T-cell (primary cell): ENCODE results near the gene CYB5A. TPM values are rescaled to one million over a fixed set of nuclear protein-coding genes. Genes with fewer than 3 reads are reported as not detected.

Source experiments
- ATAC-seq, 4 experiments: fragments of 200-7000 bp in 3 of 4; fragments of 150-1000 bp in 1 of 4; cut with Tn5 transposase; replicated peaks in 1 of 4; 1 replicate in 3 of 4; 2 replicates in 1 of 4; pipeline ENCODE4 v1.10.0; 2021; ENCODE audit warnings: moderate library complexity in 3 of 4, mild to moderate bottlenecking in 2 of 4, moderate number of reproducible peaks in 1 of 4
- CTCF ChIA-PET, 2 donors: fragments of 300-600 bp; sonication (Branson Sonifier 250); formaldehyde crosslinking; loops; one replicate each; lab custom pipeline; 2022; ENCODE audit warnings: antibody characterized with exemption in 2 of 2; lab: Charles Lee
- POLR2A ChIA-PET, 2 donors: fragments of 300-600 bp; sonication (Branson Sonifier 250); formaldehyde crosslinking; loops; one replicate each; lab custom pipeline; 2022; ENCODE audit warnings: antibody characterized with exemption in 2 of 2; lab: Charles Lee
- DNase-seq, 35 experiments: peaks; one replicate each; pipeline versions ENCODE4 v3.0.0 to v3.0.0-alpha.2; 2013 to 2023
- H3K27ac ChIP-seq: one replicate; pipeline ENCODE4 v1.5.1; 2013; ENCODE audit warnings: low read length
- H3K27me3 ChIP-seq, 2 experiments: replicated peaks in 1 of 2; 1 replicate in 1 of 2; 2 replicates in 1 of 2; pipeline versions ENCODE4 v1.6.1 to v1.7.0; 2013; ENCODE audit warnings: low read length in 1 of 2, mixed read lengths in 1 of 2; ENCODE audit not compliant: control insufficient read depth in 2 of 2, insufficient read depth in 2 of 2; ENCODE audit errors: extremely low read depth in 1 of 2
- H3K36me3 ChIP-seq, 2 donors: 1 replicate in 1 of 2; 2 replicates in 1 of 2; pipeline versions ENCODE4 v1.6.1 to v1.7.0; 2013; ENCODE audit warnings: low read length in 1 of 2; ENCODE audit not compliant: control insufficient read depth in 2 of 2, insufficient read depth in 1 of 2; ENCODE audit errors: extremely low read depth in 1 of 2
- H3K4me1 ChIP-seq, 2 experiments: 1 replicate in 1 of 2; 2 replicates in 1 of 2; pipeline versions ENCODE4 v1.6.1 to v1.7.0; 2013; ENCODE audit warnings: low read length in 2 of 2, mixed read lengths in 1 of 2; ENCODE audit not compliant: insufficient read depth in 2 of 2, control insufficient read depth in 1 of 2; ENCODE audit errors: extremely low read depth in 1 of 2
- H3K4me3 ChIP-seq, 2 donors: 1 replicate in 1 of 2; 2 replicates in 1 of 2; pipeline versions ENCODE4 v1.5.1 to v1.7.0; 2013; ENCODE audit warnings: mild to moderate bottlenecking in 2 of 2, low read length in 1 of 2, moderate library complexity in 1 of 2; ENCODE audit not compliant: control insufficient read depth in 1 of 2; ENCODE audit errors: extremely low read depth in 1 of 2
- H3K9me3 ChIP-seq: 2 replicates; pipeline ENCODE4 v1.7.0; 2013
- H3K27ac Mint-ChIP-seq, 2 donors: one replicate each; pipeline ENCODE4 v1.8.0; 2020 to 2021; ENCODE audit warnings: mild to moderate bottlenecking in 2 of 2, mixed read lengths in 2 of 2
- H3K27me3 Mint-ChIP-seq, 2 donors: one replicate each; pipeline ENCODE4 v1.8.0; 2021 to 2022; ENCODE audit warnings: mixed read lengths in 2 of 2
- H3K36me3 Mint-ChIP-seq: one replicate; pipeline ENCODE4 v1.8.0; 2021; ENCODE audit warnings: mixed read lengths
- H3K4me1 Mint-ChIP-seq, 3 donors: one replicate each; pipeline ENCODE4 v1.8.0; 2020 to 2022; ENCODE audit warnings: mixed read lengths in 3 of 3, mild to moderate bottlenecking in 1 of 3
- H3K4me3 Mint-ChIP-seq, 3 donors: one replicate each; pipeline ENCODE4 v1.8.0; 2020 to 2022; ENCODE audit warnings: mild to moderate bottlenecking in 3 of 3, mixed read lengths in 3 of 3, moderate library complexity in 3 of 3
- H3K9me3 Mint-ChIP-seq, 3 donors: one replicate each; pipeline ENCODE4 v1.8.0; 2020 to 2022; ENCODE audit warnings: mixed read lengths in 3 of 3
- WGBS: methylation state at CpG from one replicate; pipeline ENCODE4 v1.1.5; 2013; ENCODE audit warnings: missing lambda C conversion rate; ENCODE audit not compliant: insufficient coverage; 5-methylcytosine and 5-hydroxymethylcytosine counted together
- total RNA-seq, 35 experiments: library from RNA in 6 of 35; stranded (reverse) in 6 of 35; fragments of 120-200 nt in 1 of 35; gene quantifications; one replicate each; pipeline versions ENCODE4 v1.2.1 to v1.2.4 and lab custom pipeline; 2013 to 2026

The CYB5A gene
- total RNA-seq, 5 donors from 2014 or later (not counting 1 experiment from before 2014, with no cell fraction given) = 14.4 to 28.8 (median 25.1) TPM

DNA sequence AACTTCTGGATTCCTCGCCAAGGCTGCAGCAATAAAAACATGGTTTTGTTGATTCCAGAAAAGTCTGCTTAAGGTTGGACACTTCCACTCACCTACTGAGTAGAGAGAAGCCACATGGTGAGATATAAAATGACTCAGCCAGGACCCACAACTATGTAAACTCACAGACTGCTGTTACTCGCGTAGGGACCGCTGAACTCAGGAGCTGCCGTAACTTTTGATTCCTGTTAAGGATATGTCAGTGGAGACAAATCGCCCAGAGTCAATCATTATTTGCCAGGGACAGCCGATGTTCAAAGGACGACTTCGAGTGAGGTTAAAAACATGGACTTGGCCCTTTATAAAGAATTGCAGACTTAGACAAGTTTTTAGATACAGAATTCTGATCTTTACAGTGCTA is 25.6 kb downstream of the CYB5A start:
- Mint-ChIP-seq H3K9me3 (no peaks in the 10 kb centered on the region), H3K36me3 (peaks cover 19% of the 10 kb centered on the region), H3K4me1 (peaks cover 2 to 7% (median 3%) of the 10 kb centered on the region in 3 donors), H3K27me3 (no peaks in the 10 kb centered on the region), H3K4me3 (no peak overlapping the region), H3K27ac (no peak overlapping the region)
- 75% methylated on average over 4 of the region's 9 CpGs for WGBS
- no peak for DNase-seq
- Histone ChIP-seq H3K36me3 (peaks cover 7 to 9% of the 10 kb centered on the region in 2 donors), H3K4me3 (no peak overlapping the region), H3K9me3 (no peaks in the 10 kb centered on the region), H3K4me1 (no peaks in the 10 kb centered on the region), H3K27ac (no peak overlapping the region), H3K27me3 (no peaks in the 10 kb centered on the region)
- ATAC-seq = no peak
- ChIA-PET POLR2A (interaction anchor here in 1 of 2 donors (0.7 kb wide), 1 partner anchor 42 kb away, joined by 4 read pairs; no protein-coding TSS in a partner anchor), CTCF (no interaction called here)

DNA sequence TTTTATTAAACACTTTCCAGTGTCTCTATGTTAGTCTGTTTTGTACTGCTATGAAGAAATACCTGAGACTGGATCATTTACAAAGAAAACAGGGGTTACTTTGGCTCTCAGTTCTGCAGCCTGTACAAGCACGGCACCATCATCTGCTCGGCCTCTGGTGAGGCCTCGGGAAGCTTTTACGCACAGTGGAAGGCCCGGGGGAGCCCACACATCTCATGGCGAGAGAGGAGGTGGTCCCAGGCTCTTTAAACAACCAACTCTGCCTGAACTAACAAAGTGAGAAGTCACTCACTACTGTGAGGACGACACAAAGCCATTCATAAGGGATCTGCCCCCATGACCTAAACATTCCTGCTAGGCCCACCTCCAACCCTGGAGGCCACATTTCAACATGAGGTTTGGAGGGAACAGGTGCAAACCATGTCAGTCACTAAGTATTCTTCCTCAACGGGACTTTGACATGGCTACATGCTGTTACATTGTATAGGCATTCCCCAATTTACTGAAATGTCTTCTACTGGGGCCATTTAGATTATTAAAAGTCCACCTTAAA is 26.1 kb downstream of the CYB5A start:
- no peak for ATAC-seq

DNA sequence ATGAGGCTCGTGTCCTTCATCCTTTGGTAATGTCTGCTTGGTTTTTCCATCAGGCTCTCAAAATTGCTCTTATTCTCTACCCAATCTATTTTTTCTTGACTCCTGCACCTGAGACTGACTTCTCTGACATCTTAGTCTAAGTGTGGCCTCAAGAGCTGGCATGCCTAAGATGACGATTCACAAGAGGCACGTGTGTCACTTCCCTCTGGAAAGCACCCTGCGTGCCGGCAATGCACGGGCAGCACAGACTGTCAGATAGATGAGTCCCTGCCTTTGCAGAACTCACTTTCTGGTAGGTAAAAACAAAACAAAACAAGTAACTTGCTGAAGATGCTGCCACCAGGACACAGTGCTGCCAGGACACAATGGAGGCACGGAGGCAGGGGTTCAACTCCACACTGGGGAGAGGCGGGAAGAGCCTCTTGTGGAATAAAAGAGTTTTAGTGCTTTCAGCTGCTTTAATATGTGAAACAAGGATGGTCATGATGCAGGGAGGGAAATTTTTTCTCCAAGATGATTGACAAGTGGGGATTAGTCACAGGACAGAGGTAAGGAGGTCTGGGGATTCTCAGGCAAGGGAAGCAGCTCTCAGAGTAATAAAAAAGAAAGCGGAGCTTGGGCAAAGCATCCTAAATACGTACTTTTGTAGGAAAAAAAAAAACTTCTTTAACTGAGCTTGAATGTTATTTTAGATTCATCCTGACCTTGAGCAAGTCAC is 27.3 kb downstream of the CYB5A start:
- H3K4me3 Mint-ChIP-seq = no peak overlapping the region
- H3K36me3 ChIP-seq = peaks cover 7 to 11% of the 10 kb centered on the region in 2 donors
- H3K27ac ChIP-seq = no peak overlapping the region

More for the DNA sequence above, 26.1 kb downstream of the CYB5A start:
- H3K4me3 Mint-ChIP-seq = no peak overlapping the region
- no peaks in the 10 kb centered on the region for H3K27me3 ChIP-seq
- no peaks in the 10 kb centered on the region for H3K4me1 ChIP-seq
- no peaks in the 10 kb centered on the region for H3K9me3 ChIP-seq
- CTCF ChIA-PET = no interaction called here
- WGBS = 92% methylated on average over 6 of the region's 8 CpGs
- no peak overlapping the region for H3K27ac Mint-ChIP-seq
- peaks cover 7 to 11% of the 10 kb centered on the region in 2 donors for H3K36me3 ChIP-seq
- no peak overlapping the region for H3K27ac ChIP-seq
- DNase-seq = no peak
- POLR2A ChIA-PET = no interaction called here
- no peaks in the 10 kb centered on the region for H3K27me3 Mint-ChIP-seq
- H3K9me3 Mint-ChIP-seq = no peaks in the 10 kb centered on the region
- no peak overlapping the region for H3K4me3 ChIP-seq
- peaks cover 2 to 7% (median 3%) of the 10 kb centered on the region in 3 donors for H3K4me1 Mint-ChIP-seq
- peaks cover 20% of the 10 kb centered on the region for H3K36me3 Mint-ChIP-seq

DNA sequence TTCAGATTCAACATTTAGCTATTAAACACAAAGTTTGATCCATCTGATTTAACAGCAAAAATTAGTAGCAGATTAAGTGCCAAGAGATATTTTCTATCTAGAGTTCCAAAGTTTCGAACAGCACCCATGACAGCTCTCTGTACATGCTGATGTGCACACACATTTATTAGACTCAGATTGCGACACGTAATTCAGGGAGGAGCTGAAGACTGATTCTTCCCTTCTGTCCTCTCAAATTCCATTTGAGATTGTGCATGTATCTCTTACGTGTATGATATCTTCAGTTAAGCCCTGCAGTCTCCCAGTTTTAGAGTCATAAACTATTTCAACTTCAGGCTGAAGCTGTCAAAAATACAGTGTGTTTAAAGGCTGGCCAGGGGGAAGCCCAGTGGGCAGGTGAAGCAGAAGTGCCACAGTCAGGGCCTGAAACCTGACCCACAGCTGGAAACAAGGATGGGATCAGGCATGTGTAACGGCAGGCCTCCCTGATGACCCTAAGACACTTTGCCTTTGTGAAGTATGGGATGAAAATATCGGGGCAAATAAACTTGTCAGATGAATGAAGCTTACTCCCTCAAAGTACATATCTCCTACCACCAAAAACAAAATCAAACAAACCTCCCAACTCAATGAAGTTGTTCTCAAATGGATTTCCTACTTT is 30.6 kb downstream of the CYB5A start:
- no peaks in the 10 kb centered on the region for H3K4me1 ChIP-seq
- H3K36me3 Mint-ChIP-seq = peaks cover 33% of the 10 kb centered on the region

More for the DNA sequence above, 27.3 kb downstream of the CYB5A start:
- H3K4me3 ChIP-seq = no peak overlapping the region
- no peak overlapping the region for H3K27ac Mint-ChIP-seq
- whole genome bisulfite sequencing = 65% methylated on average over 6 of the region's 10 CpGs
- CTCF ChIA-PET = interaction anchor here in 1 of 2 donors (0.7 kb wide), 1 partner anchor 287 kb away, joined by 5 read pairs; no protein-coding TSS in a partner anchor
- POLR2A ChIA-PET = interaction anchor here in 1 of 2 donors (0.6 kb wide), 1 partner anchor 1025 kb away, joined by 12 read pairs; no protein-coding TSS in a partner anchor
- no peak for ATAC-seq
- H3K27me3 Mint-ChIP-seq = no peaks in the 10 kb centered on the region
- DNase-seq = no peak
- H3K36me3 Mint-ChIP-seq = peaks cover 22% of the 10 kb centered on the region
- H3K9me3 Mint-ChIP-seq = no peaks in the 10 kb centered on the region
- no peaks in the 10 kb centered on the region for H3K9me3 ChIP-seq
- no peaks in the 10 kb centered on the region for H3K27me3 ChIP-seq
- no peaks in the 10 kb centered on the region for H3K4me1 ChIP-seq
- peaks cover 1 to 4% (median 2%) of the 10 kb centered on the region in 3 donors for H3K4me1 Mint-ChIP-seq

DNA sequence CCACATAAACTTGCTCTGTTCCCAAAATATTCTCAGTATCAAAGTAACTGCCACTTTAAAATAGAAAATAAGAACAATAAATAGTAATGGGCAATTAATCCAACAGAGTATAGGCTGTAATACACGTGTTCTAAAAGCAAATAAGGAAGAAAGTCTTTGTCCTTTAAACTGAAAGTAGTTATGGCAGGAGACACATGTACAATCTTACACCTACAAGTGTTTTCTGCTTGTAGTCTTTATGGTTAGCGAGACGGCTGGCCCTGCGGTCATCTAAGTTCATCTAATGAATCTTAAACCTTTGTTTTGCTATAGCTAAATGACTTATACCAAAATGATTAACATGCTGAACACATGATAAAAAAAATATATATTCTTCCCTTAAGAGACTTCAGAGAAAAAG is 32.4 kb downstream of the CYB5A start:
- Mint-ChIP-seq H3K27me3 (no peaks in the 10 kb centered on the region), H3K4me3 (no peak overlapping the region), H3K27ac (no peak overlapping the region), H3K36me3 (peaks cover 30% of the 10 kb centered on the region), H3K4me1 (no peaks in the 10 kb centered on the region), H3K9me3 (no peaks in the 10 kb centered on the region)
- ChIA-PET CTCF (interaction anchor here in 1 of 2 donors (0.5 to 1.1 kb wide), 2 partner anchors 65 to 83 kb away, joined by 4 read pairs; no protein-coding TSS in a partner anchor), POLR2A (no interaction called here)
- Histone ChIP-seq H3K9me3 (no peaks in the 10 kb centered on the region), H3K27ac (no peak overlapping the region), H3K36me3 (peaks cover 10 to 18% of the 10 kb centered on the region in 2 donors), H3K4me3 (no peak overlapping the region), H3K4me1 (no peaks in the 10 kb centered on the region), H3K27me3 (no peaks in the 10 kb centered on the region)
- WGBS = no CpG with 5 or more reads among the region's 4 CpGs
- no peak for ATAC-seq
- DNase-seq = no peak

More for the DNA sequence above, 30.6 kb downstream of the CYB5A start:
- H3K27me3 Mint-ChIP-seq = no peaks in the 10 kb centered on the region
- Histone ChIP-seq H3K27ac (no peak overlapping the region), H3K36me3 (peaks cover 10 to 18% of the 10 kb centered on the region in 2 donors), H3K9me3 (no peaks in the 10 kb centered on the region), H3K27me3 (no peaks in the 10 kb centered on the region), H3K4me3 (no peak overlapping the region)
- H3K4me3 Mint-ChIP-seq = no peak overlapping the region
- no peaks in the 10 kb centered on the region for H3K9me3 Mint-ChIP-seq
- H3K4me1 Mint-ChIP-seq = no peaks in the 10 kb centered on the region
- ATAC-seq (no peak), DNase-seq (no peak)
- no peak overlapping the region for H3K27ac Mint-ChIP-seq
- ChIA-PET CTCF (interaction anchor here in 1 of 2 donors (0.6 kb wide), 1 partner anchor 220 kb away, joined by 3 read pairs; no protein-coding TSS in a partner anchor), POLR2A (no interaction called here)
- 94% methylated on average over 3 of the region's 6 CpGs for WGBS

DNA sequence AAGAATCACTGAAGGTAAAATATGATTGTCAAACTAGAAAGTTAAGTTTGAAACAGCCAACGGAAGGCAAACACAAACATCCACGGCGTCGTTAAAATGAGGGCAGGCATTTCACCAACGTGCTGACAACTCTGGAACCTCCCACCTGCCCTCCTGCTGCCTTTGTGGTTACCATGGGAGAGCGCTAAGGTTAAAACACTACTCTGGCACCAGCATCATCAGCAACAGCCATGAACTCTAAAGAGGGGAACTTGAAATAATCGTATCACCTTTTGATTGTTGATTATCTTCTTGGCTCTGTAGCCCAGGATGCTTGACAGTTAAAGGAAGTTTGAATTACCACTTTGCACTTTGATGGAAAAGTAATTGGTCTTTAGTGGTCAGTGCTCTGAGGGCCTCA is 34.7 kb downstream of the CYB5A start:
- 92% methylated on average over 6 of the region's 7 CpGs for WGBS
- H3K9me3 ChIP-seq = no peaks in the 10 kb centered on the region
- no peak overlapping the region for H3K27ac Mint-ChIP-seq
- H3K9me3 Mint-ChIP-seq = no peaks in the 10 kb centered on the region
- ATAC-seq (no peak), DNase-seq (no peak)
- POLR2A ChIA-PET = no interaction called here
- H3K27ac ChIP-seq = no peak overlapping the region
- no peak overlapping the region for H3K4me3 Mint-ChIP-seq
- no peaks in the 10 kb centered on the region for H3K4me1 ChIP-seq
- H3K4me3 ChIP-seq = no peak overlapping the region
- H3K27me3 Mint-ChIP-seq = no peaks in the 10 kb centered on the region
- CTCF ChIA-PET = no interaction called here
- H3K36me3 Mint-ChIP-seq = peaks cover 41% of the 10 kb centered on the region
- H3K36me3 ChIP-seq = peaks cover 9 to 21% of the 10 kb centered on the region in 2 donors
- no peaks in the 10 kb centered on the region for H3K27me3 ChIP-seq
- no peaks in the 10 kb centered on the region for H3K4me1 Mint-ChIP-seq
